Measurements from ENCODE around the gene ANLN. TPM values are rescaled to one million over a fixed set of nuclear protein-coding genes. Genes with fewer than 3 reads are reported as not detected.
A peak's percentile ranks its signal among the peaks of the same experiment; 100 is the strongest.

The ANLN gene
- total RNA-seq, 1 experiment from 2014 or later = 274 TPM

GRCh38 chr7:36366718-36367560 lies 22.7 kb upstream of the ANLN start:
- H3K4me1 Mint-ChIP-seq (ENCODE audit: low read depth, unreplicated experiment) = no peaks in the 10 kb centered on the region
- peaks cover 17% of the 10 kb centered on the region for H3K36me3 Mint-ChIP-seq (ENCODE audit: insufficient read depth, unreplicated experiment)
- no TSS peak for BruUV-seq (replicated peaks)
- no peaks in the 10 kb centered on the region for H3K27me3 Mint-ChIP-seq (ENCODE audit: unreplicated experiment)
- no peaks in the 10 kb centered on the region for H3K9me3 Mint-ChIP-seq (ENCODE audit: low read depth, unreplicated experiment)
- CTCF ChIA-PET = interaction anchor here (0.6 to 2.4 kb wide), 6 partner anchors 9 to 48 kb away, joined by 3 to 23 read pairs (median 6); partner anchors contain the start of gene ANLN
- peak; percentile 97 for TF ChIP-seq CTCF (IDR thresholded peaks at IDR 0.05; ENCODE audit: unreplicated experiment)
- peak overlapping the region; percentile 72 for H3K27ac Mint-ChIP-seq (ENCODE audit: unreplicated experiment)
- intact Hi-C loops (cut with micrococcal nuclease; ENCODE audit: unreplicated experiment) = loop anchor here (1.0 kb wide), 1 partner anchor 22 kb away; the partner anchor contains the start of gene ANLN
- peak overlapping the region; percentile 86 for H3K4me3 Mint-ChIP-seq (ENCODE audit: low read depth, unreplicated experiment)
- peak; percentile 98 for DNase-seq

- BruUV-seq (replicated peaks) = no TSS peak
- peak overlapping the region; percentile 72 for H3K27ac Mint-ChIP-seq (ENCODE audit: unreplicated experiment)
- intact Hi-C loops (cut with micrococcal nuclease; ENCODE audit: unreplicated experiment) = loop anchor here (1.0 kb wide), 1 partner anchor 22 kb away; the partner anchor contains the start of gene ANLN
- no peaks in the 10 kb centered on the region for H3K4me1 Mint-ChIP-seq (ENCODE audit: low read depth, unreplicated experiment)
- no peaks in the 10 kb centered on the region for H3K9me3 Mint-ChIP-seq (ENCODE audit: low read depth, unreplicated experiment)
- peaks cover 17% of the 10 kb centered on the region for H3K36me3 Mint-ChIP-seq (ENCODE audit: insufficient read depth, unreplicated experiment)
- CTCF ChIA-PET = interaction anchor here (0.6 to 2.4 kb wide), 5 partner anchors 9 to 28 kb away, joined by 3 to 23 read pairs (median 7); partner anchors contain the start of gene ANLN
- no peak for DNase-seq
- no peaks in the 10 kb centered on the region for H3K27me3 Mint-ChIP-seq (ENCODE audit: unreplicated experiment)
- H3K4me3 Mint-ChIP-seq (ENCODE audit: low read depth, unreplicated experiment) = peak overlapping the region; percentile 86
- no peak for TF ChIP-seq CTCF (IDR thresholded peaks at IDR 0.05; ENCODE audit: unreplicated experiment)
These were observed 22.0 kb upstream of the ANLN start for GRCh38 chr7:36367561-36368077.

GRCh38 chr7:36368496-36368895 lies 21.2 kb upstream of the ANLN start:
- no peaks in the 10 kb centered on the region for H3K4me1 Mint-ChIP-seq (ENCODE audit: low read depth, unreplicated experiment)
- TF ChIP-seq CTCF (IDR thresholded peaks at IDR 0.05; ENCODE audit: unreplicated experiment) = no peak
- CTCF ChIA-PET = interaction anchor here (0.5 kb wide), 1 partner anchor 21 kb away, joined by 3 read pairs; the partner anchor contains the start of gene ANLN
- peaks cover 17% of the 10 kb centered on the region for H3K36me3 Mint-ChIP-seq (ENCODE audit: insufficient read depth, unreplicated experiment)
- intact Hi-C loops (cut with micrococcal nuclease; ENCODE audit: unreplicated experiment) = no loop called here
- H3K27ac Mint-ChIP-seq (ENCODE audit: unreplicated experiment) = no peak overlapping the region
- no peaks in the 10 kb centered on the region for H3K9me3 Mint-ChIP-seq (ENCODE audit: low read depth, unreplicated experiment)
- DNase-seq = no peak
- no peaks in the 10 kb centered on the region for H3K27me3 Mint-ChIP-seq (ENCODE audit: unreplicated experiment)
- no TSS peak for BruUV-seq (replicated peaks)
- no peak overlapping the region for H3K4me3 Mint-ChIP-seq (ENCODE audit: low read depth, unreplicated experiment)

GRCh38 chr7:36369171-36369570 lies 20.5 kb upstream of the ANLN start:
- TF ChIP-seq CTCF (IDR thresholded peaks at IDR 0.05; ENCODE audit: unreplicated experiment) = no peak
- CTCF ChIA-PET = no interaction called here
- no peak for DNase-seq
- BruUV-seq (replicated peaks) = no TSS peak
- intact Hi-C loops (cut with micrococcal nuclease; ENCODE audit: unreplicated experiment) = no loop called here
- no peaks in the 10 kb centered on the region for H3K4me1 Mint-ChIP-seq (ENCODE audit: low read depth, unreplicated experiment)
- H3K36me3 Mint-ChIP-seq (ENCODE audit: insufficient read depth, unreplicated experiment) = peaks cover 17% of the 10 kb centered on the region
- no peak overlapping the region for H3K4me3 Mint-ChIP-seq (ENCODE audit: low read depth, unreplicated experiment)
- H3K9me3 Mint-ChIP-seq (ENCODE audit: low read depth, unreplicated experiment) = no peaks in the 10 kb centered on the region
- no peak overlapping the region for H3K27ac Mint-ChIP-seq (ENCODE audit: unreplicated experiment)
- no peaks in the 10 kb centered on the region for H3K27me3 Mint-ChIP-seq (ENCODE audit: unreplicated experiment)
